ENCODE results near the gene ACER3. TPM values are rescaled to one million over a fixed set of nuclear protein-coding genes. Genes with fewer than 3 reads are reported as not detected.

The ACER3 gene
- total and polyA plus RNA-seq, 2 donors (not counting 1 experiment from before 2014, with no cell fraction given) = 3.3 to 12.9 TPM

DNA sequence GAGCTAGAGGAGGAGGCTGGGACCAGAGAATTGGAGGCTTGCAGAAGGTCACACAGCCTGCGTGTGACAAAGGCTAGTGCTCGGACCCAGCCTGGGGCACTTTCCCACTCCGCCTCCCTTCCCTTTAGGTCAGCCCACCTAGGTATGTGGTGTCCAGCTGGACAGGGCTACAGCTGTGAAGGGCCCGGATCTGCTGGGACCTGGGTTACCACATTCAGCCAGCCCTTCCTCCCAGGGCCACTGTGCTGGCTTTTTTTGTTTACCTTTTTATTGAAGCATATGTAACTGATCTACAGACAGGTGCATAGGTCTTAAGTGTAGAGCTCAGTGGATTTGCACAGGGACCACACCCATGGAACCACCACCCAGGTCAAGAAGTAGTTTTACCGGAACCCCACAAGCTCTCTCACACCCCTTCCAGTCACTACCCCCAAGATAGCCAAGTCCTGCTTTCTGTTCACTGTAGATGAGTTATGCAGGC, 214.7 kb downstream of the ACER3 start:
- Histone ChIP-seq H3K4me3 (ENCODE audit: control extremely low read depth in 1 of 5, extremely low read depth in 1 of 5, insufficient read depth in 1 of 5, low read depth in 2 of 5, low read length in 4 of 5) (no peak overlapping the region), H3K27ac (ENCODE audit: low read length in 2 of 2) (no peak overlapping the region), H2AFZ (ENCODE audit: insufficient read depth, low read depth, low read length, poor library complexity, severe bottlenecking) (no peak overlapping the region), H4K20me1 (ENCODE audit: control insufficient read depth, insufficient read depth, low read length, poor library complexity, severe bottlenecking) (no peaks in the 10 kb centered on the region), H3K36me3 (replicated peaks in 1 of 2; ENCODE audit: control extremely low read depth in 1 of 2, control insufficient read depth in 1 of 2, extremely low read depth in 1 of 2, insufficient read depth in 2 of 2, low read length in 1 of 2) (no peaks in the 10 kb centered on the region), H3K4me1 (ENCODE audit: control insufficient read depth in 2 of 2, insufficient read depth in 2 of 2, low read length in 2 of 2) (peaks cover 0 to 12% of the 10 kb centered on the region in 2 donors), H3K4me2 (replicated peaks; ENCODE audit: low read depth, low read length, poor library complexity, severe bottlenecking) (no peak overlapping the region), H3K9ac (ENCODE audit: low read length) (no peak overlapping the region), H3K27me3 (replicated peaks in 1 of 4; ENCODE audit: control extremely low read depth in 1 of 4, control insufficient read depth in 3 of 4, insufficient read depth in 4 of 4, low read length in 3 of 4) (no peaks in the 10 kb centered on the region), H3K79me2 (ENCODE audit: control insufficient read depth, insufficient read depth, low read length) (no peaks in the 10 kb centered on the region), H3K9me3 (ENCODE audit: control extremely low read depth in 1 of 3, control insufficient read depth in 2 of 3, insufficient read depth in 1 of 3, low read length in 2 of 3) (peaks cover 0 to 5% (median 0%) of the 10 kb centered on the region in 3 donors)
- 92% methylated on average over 4 of the region's 5 CpGs for WGBS (ENCODE audit: insufficient coverage)
- ChIA-PET POLR2A (no interaction called here), CTCF (no interaction called here)
- Mint-ChIP-seq H3K9me3 (ENCODE audit: insufficient read depth) (peaks cover 9% of the 10 kb centered on the region), H3K27me3 (peaks cover 3% of the 10 kb centered on the region), H3K27ac (no peak overlapping the region), H3K4me1 (peaks cover 12% of the 10 kb centered on the region), H3K4me3 (no peak overlapping the region)
- intact Hi-C loops (cut with micrococcal nuclease) = no loop called here
- TF ChIP-seq, protein P1, sequence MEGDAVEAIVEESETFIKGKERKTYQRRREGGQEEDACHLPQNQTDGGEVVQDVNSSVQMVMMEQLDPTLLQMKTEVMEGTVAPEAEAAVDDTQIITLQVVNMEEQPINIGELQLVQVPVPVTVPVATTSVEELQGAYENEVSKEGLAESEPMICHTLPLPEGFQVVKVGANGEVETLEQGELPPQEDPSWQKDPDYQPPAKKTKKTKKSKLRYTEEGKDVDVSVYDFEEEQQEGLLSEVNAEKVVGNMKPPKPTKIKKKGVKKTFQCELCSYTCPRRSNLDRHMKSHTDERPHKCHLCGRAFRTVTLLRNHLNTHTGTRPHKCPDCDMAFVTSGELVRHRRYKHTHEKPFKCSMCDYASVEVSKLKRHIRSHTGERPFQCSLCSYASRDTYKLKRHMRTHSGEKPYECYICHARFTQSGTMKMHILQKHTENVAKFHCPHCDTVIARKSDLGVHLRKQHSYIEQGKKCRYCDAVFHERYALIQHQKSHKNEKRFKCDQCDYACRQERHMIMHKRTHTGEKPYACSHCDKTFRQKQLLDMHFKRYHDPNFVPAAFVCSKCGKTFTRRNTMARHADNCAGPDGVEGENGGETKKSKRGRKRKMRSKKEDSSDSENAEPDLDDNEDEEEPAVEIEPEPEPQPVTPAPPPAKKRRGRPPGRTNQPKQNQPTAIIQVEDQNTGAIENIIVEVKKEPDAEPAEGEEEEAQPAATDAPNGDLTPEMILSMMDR (IDR thresholded peaks at IDR 0.05) = no peak
- no peak for TF ChIP-seq EZH2 (IDR thresholded peaks at IDR 0.05; ENCODE audit: borderline replicate concordance, insufficient read depth, low read depth, low read length, poor library complexity, severe bottlenecking)
- ATAC-seq (ENCODE audit: low read depth) = no peak
- no peak for DNase-seq

Other genes with a start within 250 kb of the ACER3 start
- gene LRRC32, start 190.2 kb upstream of the ACER3 start, total RNA-seq = 1.0 and 1.4 TPM in 2 replicates
- gene LRRC32, start 190.2 kb upstream of the ACER3 start, polyA plus RNA-seq = 0.60 and 2.4 TPM in 2 replicates
- gene TSKU, start 77.6 kb upstream of the ACER3 start, total RNA-seq = not detected in 2 replicates
- gene TSKU, start 77.6 kb upstream of the ACER3 start, polyA plus RNA-seq = not detected in 2 replicates
- not detected in 2 replicates for gene B3GNT6, start 173.5 kb downstream of the ACER3 start, total RNA-seq
- gene B3GNT6, start 173.5 kb downstream of the ACER3 start, polyA plus RNA-seq = not detected in 2 replicates
- gene CAPN5, start 206.1 kb downstream of the ACER3 start, total RNA-seq = 0.74 and 2.3 TPM in 2 replicates
- gene CAPN5, start 206.1 kb downstream of the ACER3 start, polyA plus RNA-seq = 0.45 and 0.78 TPM in 2 replicates
- not detected in 2 replicates for gene OMP, start 241.9 kb downstream of the ACER3 start, total RNA-seq
- not detected in 2 replicates for gene OMP, start 241.9 kb downstream of the ACER3 start, polyA plus RNA-seq